GM23338 (cell line): ENCODE measurements around the gene TMEM30B. TPM values are rescaled to one million over a fixed set of nuclear protein-coding genes. Genes with fewer than 3 reads are reported as not detected.

Experiments used
- ATAC-seq: fragments of 200-7000 bp; cut with Tn5 transposase; 3 replicates; pipeline ENCODE4 v1.9.1; 2020
- DNase-seq: peaks from one replicate; pipeline ENCODE4 v3.0.0-alpha.2; 2015; ENCODE audit warnings: low spot score
- H2AFZ ChIP-seq: fragments of 200-600 bp; sonication (generic); 2 replicates; pipeline ENCODE4 v1.8.0; 2016; ENCODE audit warnings: antibody characterized with exemption, mild to moderate bottlenecking, moderate library complexity
- H3F3A ChIP-seq: fragments of 200-600 bp; sonication (generic); replicated peaks from 2 replicates; pipeline ENCODE4 v1.8.0; 2017; ENCODE audit warnings: antibody characterized with exemption, mixed run types, low read depth
- H3K27ac ChIP-seq: fragments of 200-600 bp; sonication (generic); 2 replicates; pipeline ENCODE4 v1.6.1; 2016; ENCODE audit warnings: low read depth
- H3K27me3 ChIP-seq: fragments of 200-600 bp; sonication (generic); 2 replicates; pipeline ENCODE4 v1.8.0; 2016; ENCODE audit warnings: mild to moderate bottlenecking, mixed run types, moderate library complexity; ENCODE audit not compliant: insufficient read depth
- H3K36me3 ChIP-seq: fragments of 200-600 bp; sonication (generic); 2 replicates; pipeline ENCODE4 v1.8.0; 2016; ENCODE audit warnings: mild to moderate bottlenecking; ENCODE audit not compliant: insufficient read depth
- H3K4me1 ChIP-seq: fragments of 200-600 bp; sonication (generic); 2 replicates; pipeline ENCODE4 v1.8.0; 2016; ENCODE audit warnings: mild to moderate bottlenecking, moderate library complexity; ENCODE audit not compliant: insufficient read depth
- H3K4me2 ChIP-seq: fragments of 200-600 bp; sonication (generic); 2 replicates; pipeline ENCODE4 v1.7.1; 2017; ENCODE audit warnings: mixed run types
- H3K4me3 ChIP-seq: fragments of 200-600 bp; sonication (generic); 2 replicates; pipeline ENCODE4 v1.6.1; 2016; ENCODE audit warnings: mixed run types
- H3K79me2 ChIP-seq: fragments of 200-600 bp; sonication (generic); replicated peaks from 2 replicates; pipeline ENCODE4 v1.8.0; 2017; ENCODE audit warnings: mild to moderate bottlenecking; ENCODE audit not compliant: insufficient read depth
- H3K9me2 ChIP-seq: fragments of 200-600 bp; sonication (generic); 2 replicates; pipeline ENCODE4 v1.8.0; 2017; ENCODE audit not compliant: insufficient read depth
- H4K20me1 ChIP-seq: fragments of 200-600 bp; sonication (generic); replicated peaks from 2 replicates; pipeline ENCODE4 v1.8.0; 2017; ENCODE audit warnings: mild to moderate bottlenecking; ENCODE audit not compliant: insufficient read depth
- H3K27ac Mint-ChIP-seq: 2 replicates; pipeline ENCODE4 v1.8.0; 2020; ENCODE audit warnings: inconsistent platforms, mild to moderate bottlenecking, moderate library complexity, mixed read lengths
- H3K27me3 Mint-ChIP-seq: 3 replicates; pipeline ENCODE4 v1.8.0; 2022; ENCODE audit warnings: low read depth, mild to moderate bottlenecking, moderate library complexity, mixed read lengths, inconsistent platforms; ENCODE audit not compliant: insufficient read depth, poor library complexity
- H3K36me3 Mint-ChIP-seq: 3 replicates; pipeline ENCODE4 v1.8.0; 2021; ENCODE audit warnings: low read depth, mild to moderate bottlenecking, inconsistent platforms, moderate library complexity, mixed read lengths
- H3K4me1 Mint-ChIP-seq: 3 replicates; pipeline ENCODE4 v1.8.0; 2020; ENCODE audit warnings: mild to moderate bottlenecking, inconsistent platforms, mixed read lengths
- H3K4me3 Mint-ChIP-seq: 3 replicates; pipeline ENCODE4 v1.8.0; 2021; ENCODE audit warnings: moderate library complexity, mild to moderate bottlenecking, inconsistent platforms, mixed read lengths
- H3K9me3 Mint-ChIP-seq: 3 replicates; pipeline ENCODE4 v1.8.0; 2020; ENCODE audit warnings: moderate library complexity, mild to moderate bottlenecking, inconsistent platforms, mixed read lengths
- CTCF ChIP-seq, 2 experiments: fragments of 200-600 bp in 1 of 2; sonication (generic) in 1 of 2; conservative IDR thresholded peaks; 2 replicates each; pipeline versions ENCODE4 v1.5.1 to v1.6.1; 2016 to 2017; ENCODE audit warnings: antibody characterized with exemption in 2 of 2, low read depth in 2 of 2, mild to moderate bottlenecking in 2 of 2, moderate library complexity in 1 of 2
- EZH2 ChIP-seq: fragments of 200-600 bp; sonication (generic); IDR thresholded peaks from one replicate; pipeline ENCODE4 v1.8.0; 2017; ENCODE audit warnings: antibody characterized with exemption, mild to moderate bottlenecking, low read depth; ENCODE audit not compliant: unreplicated experiment
- JUNB ChIP-seq: IDR thresholded peaks from one replicate; pipeline ENCODE4 v1.6.1; 2016; ENCODE audit warnings: antibody characterized with exemption; ENCODE audit not compliant: unreplicated experiment
- NANOG ChIP-seq: IDR thresholded peaks from 2 replicates; pipeline ENCODE4 v1.6.1; 2016; ENCODE audit warnings: antibody characterized with exemption, borderline replicate concordance
- POLR2AphosphoS5 ChIP-seq: IDR thresholded peaks from 2 replicates; pipeline ENCODE4 v1.6.1; 2016; ENCODE audit warnings: antibody characterized with exemption, low read depth
- STAT1 ChIP-seq: IDR thresholded peaks from one replicate; pipeline ENCODE4 v1.6.1; 2016; ENCODE audit warnings: antibody characterized with exemption; ENCODE audit not compliant: unreplicated experiment
- polyA plus RNA-seq: library from polyadenylated mRNA; unstranded; fragments of >200 nt; fragmentation: Nextera tagmentation; extraction: Ambion mirVana; gene quantifications from 2 replicates; pipeline ENCODE4 v1.2.1, GENCODE V29; 2016
- total RNA-seq: library from RNA; depleted of rRNA; stranded (reverse); fragments of >200 nt; shearing (Covaris generic); gene quantifications from 2 replicates; pipeline ENCODE4 v1.2.3, GENCODE V29; 2014

Gene TMEM30B
- total and polyA plus RNA-seq, 2 experiments from 2014 or later: 7.2 to 22.9 TPM

GRCh38 chr14:61277232-61277631 lies 3.9 kb downstream of the TMEM30B start (continued):
- TF ChIP-seq POLR2AphosphoS5 (no peak), NANOG (no peak), EZH2 (no peak)

GRCh38 chr14:61271552-61271951 lies 9.6 kb downstream of the TMEM30B start:
- Histone ChIP-seq H4K20me1 (no peaks in the 10 kb centered on the region), H3K4me1 (no peaks in the 10 kb centered on the region), H3K4me3 (no peak overlapping the region), H3K36me3 (no peaks in the 10 kb centered on the region), H3K79me2 (no peaks in the 10 kb centered on the region), H3F3A (no peaks in the 10 kb centered on the region), H3K4me2 (no peak overlapping the region), H2AFZ (no peak overlapping the region), H3K27ac (no peak overlapping the region), H3K27me3 (peaks cover 4% of the 10 kb centered on the region; the same call in 1 of the 2 replicates), H3K9me2 (no peaks in the 10 kb centered on the region; the same call in 1 of the 2 replicates)
- Mint-ChIP-seq H3K4me3 (no peak overlapping the region), H3K27ac (no peak overlapping the region), H3K27me3 (peaks cover 8% of the 10 kb centered on the region), H3K9me3 (no peaks in the 10 kb centered on the region), H3K4me1 (0 out of 3 replicates have a peak, but pooled peaks cover 2% of the 10 kb centered on the region), H3K36me3 (no peaks in the 10 kb centered on the region)
- TF ChIP-seq JUNB: no peak
- no peak for TF ChIP-seq EZH2
- no peak for DNase-seq
- ATAC-seq: no peak

GRCh38 chr14:61270714-61271113 lies 10.4 kb downstream of the TMEM30B start:
- H3K4me1 ChIP-seq: no peaks in the 10 kb centered on the region
- H3K79me2 ChIP-seq: no peaks in the 10 kb centered on the region
- no peak overlapping the region for H3K4me2 ChIP-seq
- Mint-ChIP-seq H3K36me3 (no peaks in the 10 kb centered on the region), H3K9me3 (no peaks in the 10 kb centered on the region), H3K27me3 (peaks cover 8% of the 10 kb centered on the region), H3K27ac (no peak overlapping the region), H3K4me1 (0 out of 3 replicates have a peak, but pooled peaks cover 2% of the 10 kb centered on the region), H3K4me3 (no peak overlapping the region)
- H3K9me2 ChIP-seq: no peaks in the 10 kb centered on the region; the same call in 1 of the 2 replicates
- ATAC-seq (no peak), DNase-seq (no peak)
- TF ChIP-seq EZH2 (no peak), CTCF (conservative IDR thresholded peaks at IDR 0.05; ENCODE audit: low read depth in 2 of 2) (no peak), STAT1 (no peak)
- no peak overlapping the region for H3K27ac ChIP-seq
- no peaks in the 10 kb centered on the region for H3K36me3 ChIP-seq
- H3K4me3 ChIP-seq: no peak overlapping the region
- H4K20me1 ChIP-seq: no peaks in the 10 kb centered on the region
- H2AFZ ChIP-seq: no peak overlapping the region
- H3F3A ChIP-seq: no peaks in the 10 kb centered on the region
- H3K27me3 ChIP-seq: peaks cover 4% of the 10 kb centered on the region; the same call in 1 of the 2 replicates
